ENCODE results near the gene C16orf92.

The C16orf92 gene, protein sequence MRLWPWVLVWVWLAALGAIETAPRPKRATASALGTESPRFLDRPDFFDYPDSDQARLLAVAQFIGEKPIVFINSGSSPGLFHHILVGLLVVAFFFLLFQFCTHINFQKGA

DNA sequence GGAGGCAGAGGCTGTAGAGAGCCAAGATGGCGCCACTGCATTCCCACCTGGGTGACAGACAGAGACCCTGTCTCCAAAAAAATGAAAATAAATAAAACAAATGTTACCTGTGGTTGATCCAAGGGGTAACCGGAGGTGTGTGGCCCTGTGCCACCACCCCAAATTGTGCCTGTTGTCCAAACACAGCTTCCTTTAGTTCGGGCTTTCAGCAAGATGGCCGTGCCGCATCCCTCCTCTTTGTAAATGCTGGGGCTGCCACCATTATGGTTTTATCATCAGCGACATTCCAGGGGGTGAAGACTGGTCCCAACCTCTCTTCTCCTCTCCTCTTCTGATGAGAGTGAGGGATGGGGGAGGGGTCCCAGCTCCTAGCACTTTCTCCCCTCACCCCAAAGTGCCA lies at the start of gene C16orf92:
Gene C16orf92 (plus strand): TSS at position 312 of the 400 bp plus-strand sequence. CDS start 143 bp downstream, outside the sequence.
- no peaks in the 10 kb centered on the region for H3K9me3 ChIP-seq (ENCODE audit: control insufficient read depth in 1 of 2, low read length in 2 of 2)
- peaks cover 0 to 10% of the 10 kb centered on the region in 2 donors for H3K4me1 ChIP-seq (ENCODE audit: control insufficient read depth in 1 of 2, insufficient read depth in 2 of 2, low read length in 2 of 2)
- no peak within 1 kb of the TSS for H3K27ac ChIP-seq (ENCODE audit: low read length)
- no peak within 1 kb of the TSS for H3K4me3 ChIP-seq (ENCODE audit: low read depth in 1 of 2, low read length in 2 of 2)
- no peaks in the 10 kb centered on the region for H3K36me3 ChIP-seq (ENCODE audit: control insufficient read depth in 1 of 2, insufficient read depth in 2 of 2, low read length in 2 of 2)
- H3K27me3 ChIP-seq (ENCODE audit: low read depth, low read length), result peaks cover 6% of the 10 kb centered on the region

DNA sequence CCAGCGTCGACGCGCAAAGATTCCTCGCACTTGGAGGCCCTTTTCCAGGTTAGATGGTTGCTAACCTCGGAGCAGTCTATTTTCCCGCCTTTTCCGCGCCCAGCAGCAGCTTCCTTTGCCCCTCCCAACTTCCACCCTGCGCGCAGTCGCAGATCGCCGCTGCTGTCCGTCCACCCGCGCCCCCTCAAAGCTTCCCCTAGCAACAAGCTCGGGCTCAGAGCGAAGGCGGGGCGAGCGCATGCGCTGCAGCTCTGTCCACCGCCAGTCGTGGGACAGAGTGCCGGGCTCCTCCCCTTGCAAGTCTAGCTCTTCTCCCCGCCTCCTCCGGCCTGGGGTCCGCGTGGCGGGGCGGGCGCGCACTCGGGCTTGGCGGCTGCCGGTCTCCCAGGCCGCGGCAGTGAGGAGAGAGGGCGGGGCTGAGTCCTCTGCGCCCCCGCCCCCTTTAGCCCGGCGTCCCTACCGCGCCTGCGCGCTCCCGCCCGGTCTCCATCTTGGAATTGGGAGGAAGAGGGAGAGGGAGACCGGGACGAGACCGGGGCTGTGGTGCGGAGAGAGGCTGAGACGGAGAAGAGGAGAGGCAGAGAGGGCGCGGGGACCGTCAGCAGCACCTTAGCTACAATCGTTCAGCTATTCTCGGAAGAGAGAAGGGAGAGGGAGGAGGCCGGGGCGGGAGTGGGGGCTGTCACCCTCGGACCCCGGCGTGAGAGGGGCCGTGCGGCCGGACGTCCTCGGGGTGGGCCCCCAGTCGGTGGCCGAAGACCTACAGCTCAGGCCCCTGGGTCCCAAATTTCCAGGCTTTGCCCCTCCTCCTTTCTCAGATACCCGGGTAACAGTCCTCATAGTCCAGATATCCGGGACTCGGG lies 49.4 kb upstream of the C16orf92 start, which contains the start of gene TAOK2:
Gene TAOK2 (plus strand): TSS at position 485 of the 863 bp plus-strand sequence. CDS start 3,905 bp downstream, outside the sequence.
- H3K4me1 ChIP-seq (ENCODE audit: control insufficient read depth in 1 of 2, insufficient read depth in 2 of 2, low read length in 2 of 2), result peaks cover 19 to 26% of the 10 kb centered on the region in 2 donors
- no peaks in the 10 kb centered on the region for H3K9me3 ChIP-seq (ENCODE audit: control insufficient read depth in 1 of 2, low read length in 2 of 2)
- H3K36me3 ChIP-seq (ENCODE audit: control insufficient read depth in 1 of 2, insufficient read depth in 2 of 2, low read length in 2 of 2), result peaks cover 11 to 24% of the 10 kb centered on the region in 2 donors
- H3K4me3 ChIP-seq (ENCODE audit: low read depth in 1 of 2, low read length in 2 of 2), result peak within 1 kb of the TSS; percentile 91 to 92
- H3K27me3 ChIP-seq (ENCODE audit: low read depth, low read length), result no peaks in the 10 kb centered on the region
- peak within 1 kb of the TSS; percentile 88 for H3K27ac ChIP-seq (ENCODE audit: low read length)

GRCh38 chr16:29974291-29975133 lies 48.5 kb upstream of the C16orf92 start:
- Histone ChIP-seq H3K4me3 (ENCODE audit: low read depth in 1 of 2, low read length in 2 of 2) (peak overlapping the region; percentile 91 to 92), H3K9me3 (ENCODE audit: control insufficient read depth in 1 of 2, low read length in 2 of 2) (no peaks in the 10 kb centered on the region), H3K36me3 (ENCODE audit: control insufficient read depth in 1 of 2, insufficient read depth in 2 of 2, low read length in 2 of 2) (peaks cover 17 to 28% of the 10 kb centered on the region in 2 donors), H3K4me1 (ENCODE audit: control insufficient read depth in 1 of 2, insufficient read depth in 2 of 2, low read length in 2 of 2) (peaks cover 19 to 26% of the 10 kb centered on the region in 2 donors), H3K27me3 (ENCODE audit: low read depth, low read length) (no peaks in the 10 kb centered on the region), H3K27ac (ENCODE audit: low read length) (peak overlapping the region; percentile 88)

GRCh38 chr16:29975134-29975538 lies 47.9 kb upstream of the C16orf92 start:
- Histone ChIP-seq H3K27ac (ENCODE audit: low read length) (peak overlapping the region; percentile 88), H3K36me3 (ENCODE audit: control insufficient read depth in 1 of 2, insufficient read depth in 2 of 2, low read length in 2 of 2) (peaks cover 23 to 30% of the 10 kb centered on the region in 2 donors), H3K9me3 (ENCODE audit: control insufficient read depth in 1 of 2, low read length in 2 of 2) (no peaks in the 10 kb centered on the region), H3K4me3 (ENCODE audit: low read depth in 1 of 2, low read length in 2 of 2) (peak overlapping the region; percentile 91 to 92), H3K27me3 (ENCODE audit: low read depth, low read length) (no peaks in the 10 kb centered on the region), H3K4me1 (ENCODE audit: control insufficient read depth in 1 of 2, insufficient read depth in 2 of 2, low read length in 2 of 2) (peaks cover 19 to 26% of the 10 kb centered on the region in 2 donors)

GRCh38 chr16:29975811-29976511 lies 47.0 kb upstream of the C16orf92 start:
- no peaks in the 10 kb centered on the region for H3K9me3 ChIP-seq (ENCODE audit: control insufficient read depth in 1 of 2, low read length in 2 of 2)
- peak overlapping the region; percentile 88 for H3K27ac ChIP-seq (ENCODE audit: low read length)
- H3K4me1 ChIP-seq (ENCODE audit: control insufficient read depth in 1 of 2, insufficient read depth in 2 of 2, low read length in 2 of 2), result peaks cover 19 to 26% of the 10 kb centered on the region in 2 donors
- peaks cover 31 to 37% of the 10 kb centered on the region in 2 donors for H3K36me3 ChIP-seq (ENCODE audit: control insufficient read depth in 1 of 2, insufficient read depth in 2 of 2, low read length in 2 of 2)
- peak overlapping the region; percentile 91 to 92 for H3K4me3 ChIP-seq (ENCODE audit: low read depth in 1 of 2, low read length in 2 of 2)
- H3K27me3 ChIP-seq (ENCODE audit: low read depth, low read length), result no peaks in the 10 kb centered on the region

DNA sequence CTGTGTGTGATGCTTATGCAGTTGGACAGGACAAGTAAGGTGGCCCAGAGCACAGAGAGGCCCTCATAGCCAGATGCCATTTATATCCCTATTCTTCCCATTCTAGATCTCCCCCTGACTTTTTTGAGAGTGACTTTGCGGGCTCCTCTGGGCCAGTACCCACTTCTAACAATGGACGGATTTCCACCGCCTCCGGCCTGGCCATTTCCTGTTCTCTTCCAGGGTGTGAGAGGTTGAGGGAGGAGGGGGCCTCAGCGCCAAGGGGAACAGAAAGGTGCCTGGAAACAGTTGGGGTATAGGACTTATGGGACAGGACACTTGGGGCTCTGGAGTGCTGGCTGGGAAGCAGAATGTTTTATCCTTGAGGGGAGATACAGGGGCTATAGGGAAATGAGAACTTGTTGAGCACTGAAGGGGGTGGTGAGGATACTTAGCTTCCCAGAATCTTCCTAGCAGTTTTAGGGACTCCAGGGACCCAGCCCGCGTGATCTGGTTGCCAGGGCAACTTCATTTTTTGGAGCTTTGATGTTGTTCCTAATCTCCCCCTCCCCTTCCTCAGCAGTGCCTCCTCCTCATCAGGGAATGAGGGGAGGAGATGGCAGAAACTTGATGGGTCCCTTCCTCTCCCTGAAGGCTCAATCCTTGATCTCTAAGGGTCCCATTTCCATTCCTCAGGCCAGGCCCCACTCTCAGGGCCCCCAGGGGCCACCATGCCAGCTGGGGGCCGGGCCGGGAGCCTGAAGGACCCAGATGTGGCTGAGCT lies 45.8 kb upstream of the C16orf92 start:
- H3K27me3 ChIP-seq (ENCODE audit: low read depth, low read length), result no peaks in the 10 kb centered on the region
- H3K9me3 ChIP-seq (ENCODE audit: control insufficient read depth in 1 of 2, low read length in 2 of 2), result no peaks in the 10 kb centered on the region
- H3K36me3 ChIP-seq (ENCODE audit: control insufficient read depth in 1 of 2, insufficient read depth in 2 of 2, low read length in 2 of 2), result peaks cover 43 to 44% of the 10 kb centered on the region in 2 donors
- peak overlapping the region; percentile 13 for H3K27ac ChIP-seq (ENCODE audit: low read length)
- H3K4me3 ChIP-seq (ENCODE audit: low read depth in 1 of 2, low read length in 2 of 2), result peak overlapping the region in 1 of 2 donors; percentile 92
- peaks cover 19 to 26% of the 10 kb centered on the region in 2 donors for H3K4me1 ChIP-seq (ENCODE audit: control insufficient read depth in 1 of 2, insufficient read depth in 2 of 2, low read length in 2 of 2)

GRCh38 chr16:29978081-29978480 lies 44.9 kb upstream of the C16orf92 start:
- Histone ChIP-seq H3K27me3 (ENCODE audit: low read depth, low read length) (no peaks in the 10 kb centered on the region), H3K9me3 (ENCODE audit: control insufficient read depth in 1 of 2, low read length in 2 of 2) (no peaks in the 10 kb centered on the region), H3K36me3 (ENCODE audit: control insufficient read depth in 1 of 2, insufficient read depth in 2 of 2, low read length in 2 of 2) (peaks cover 50 to 53% of the 10 kb centered on the region in 2 donors), H3K4me1 (ENCODE audit: control insufficient read depth in 1 of 2, insufficient read depth in 2 of 2, low read length in 2 of 2) (peaks cover 19 to 24% of the 10 kb centered on the region in 2 donors), H3K27ac (ENCODE audit: low read length) (no peak overlapping the region), H3K4me3 (ENCODE audit: low read depth in 1 of 2, low read length in 2 of 2) (no peak overlapping the region)

DNA sequence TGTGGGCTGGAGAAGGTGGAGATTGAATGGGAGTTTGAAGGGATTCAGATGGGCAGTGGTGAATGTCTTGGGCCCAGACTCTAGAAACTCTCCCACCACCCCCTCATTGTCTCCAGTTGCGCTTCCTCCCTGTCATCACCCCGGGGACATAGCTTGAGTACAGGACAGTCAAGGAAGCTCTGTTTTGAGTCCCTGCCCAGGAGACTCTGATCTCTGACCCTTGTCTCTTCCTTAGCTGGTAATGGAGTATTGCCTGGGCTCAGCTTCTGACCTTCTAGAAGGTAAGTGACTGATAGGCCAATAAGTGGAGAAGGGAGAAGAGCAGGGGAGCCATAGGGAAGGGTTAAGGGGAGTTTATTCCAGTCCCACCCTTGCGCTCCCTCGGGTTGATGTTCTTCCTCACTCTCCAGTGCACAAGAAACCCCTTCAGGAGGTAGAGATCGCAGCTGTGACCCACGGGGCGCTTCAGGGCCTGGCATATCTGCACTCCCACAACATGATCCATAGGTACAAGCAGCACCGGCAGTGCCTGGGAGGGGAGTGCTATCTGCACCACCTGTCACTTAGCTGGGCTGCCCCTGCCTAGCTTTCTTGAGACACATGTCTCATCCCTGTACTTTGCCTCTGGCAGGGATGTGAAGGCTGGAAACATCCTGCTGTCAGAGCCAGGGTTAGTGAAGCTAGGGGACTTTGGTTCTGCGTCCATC lies 44.3 kb upstream of the C16orf92 start:
- no peak overlapping the region for H3K27ac ChIP-seq (ENCODE audit: low read length)
- peaks cover 19 to 21% of the 10 kb centered on the region in 2 donors for H3K4me1 ChIP-seq (ENCODE audit: control insufficient read depth in 1 of 2, insufficient read depth in 2 of 2, low read length in 2 of 2)
- no peaks in the 10 kb centered on the region for H3K9me3 ChIP-seq (ENCODE audit: control insufficient read depth in 1 of 2, low read length in 2 of 2)
- H3K36me3 ChIP-seq (ENCODE audit: control insufficient read depth in 1 of 2, insufficient read depth in 2 of 2, low read length in 2 of 2), result peaks cover 56 to 59% of the 10 kb centered on the region in 2 donors
- no peak overlapping the region for H3K4me3 ChIP-seq (ENCODE audit: low read depth in 1 of 2, low read length in 2 of 2)
- H3K27me3 ChIP-seq (ENCODE audit: low read depth, low read length), result no peaks in the 10 kb centered on the region

GRCh38 chr16:29982560-29983419 lies 40.2 kb upstream of the C16orf92 start:
- H3K9me3 ChIP-seq (ENCODE audit: control insufficient read depth in 1 of 2, low read length in 2 of 2), result no peaks in the 10 kb centered on the region
- no peak overlapping the region for H3K4me3 ChIP-seq (ENCODE audit: low read depth in 1 of 2, low read length in 2 of 2)
- no peak overlapping the region for H3K27ac ChIP-seq (ENCODE audit: low read length)
- H3K27me3 ChIP-seq (ENCODE audit: low read depth, low read length), result no peaks in the 10 kb centered on the region
- no peaks in the 10 kb centered on the region for H3K4me1 ChIP-seq (ENCODE audit: control insufficient read depth in 1 of 2, insufficient read depth in 2 of 2, low read length in 2 of 2)
- peaks cover 88 to 99% of the 10 kb centered on the region in 2 donors for H3K36me3 ChIP-seq (ENCODE audit: control insufficient read depth in 1 of 2, insufficient read depth in 2 of 2, low read length in 2 of 2)

All from muscle layer of duodenum (tissue), 2 donors.